Measurements from ENCODE around the gene CDH12. TPM values are rescaled to one million over a fixed set of nuclear protein-coding genes. Genes with fewer than 3 reads are reported as not detected.

CDH12 gene
- total and polyA plus RNA-seq, 2 experiments from 2014 or later: not detected

GRCh38 chr5:21791304-21791703 is 1061.8 kb downstream of the CDH12 start:
- WGBS, 2 experiments (ENCODE audit: low coverage in 1 of 2, low lambda C conversion rate in 2 of 2, missing lambda C conversion rate in 2 of 2): 24 to 30% methylated on average over 2 of the region's 2 CpGs
- no peak overlapping the region for H3K4me2 ChIP-seq (ENCODE audit: unreplicated experiment)
- in situ Hi-C loops (cut with MboI): no loop called here

GRCh38 chr5:21784487-21784886 is 1068.7 kb downstream of the CDH12 start:
- no peak for TF ChIP-seq EZH2 (IDR thresholded peaks at IDR 0.05; ENCODE audit: insufficient read depth, poor library complexity, severe bottlenecking)
- no peak for TF ChIP-seq EZH2phosphoT487 (IDR thresholded peaks at IDR 0.05; ENCODE audit: insufficient read depth, low read depth)
- WGBS, 2 experiments (ENCODE audit: low coverage in 1 of 2, low lambda C conversion rate in 2 of 2, missing lambda C conversion rate in 2 of 2): 54 to 78% methylated on average over 1 of the region's 1 CpG
- H3K9ac ChIP-seq: no peak overlapping the region
- no peaks in the 10 kb centered on the region for H3K27me3 ChIP-seq (replicated peaks; ENCODE audit: insufficient read depth)
- no peaks in the 10 kb centered on the region for H3K36me3 ChIP-seq (ENCODE audit: low read depth)
- no peaks in the 10 kb centered on the region for H4K20me1 ChIP-seq (ENCODE audit: insufficient read depth)
- in situ Hi-C loops (cut with MboI): no loop called here
- no peaks in the 10 kb centered on the region for H3K9me3 ChIP-seq (ENCODE audit: low read depth)
- H3K79me2 ChIP-seq (ENCODE audit: insufficient read depth): no peaks in the 10 kb centered on the region
- H2AFZ ChIP-seq: no peak overlapping the region
- H3K4me1 ChIP-seq (ENCODE audit: insufficient read depth): no peaks in the 10 kb centered on the region
- H3K9me2 ChIP-seq (ENCODE audit: insufficient read depth): no peaks in the 10 kb centered on the region
- H3K4me2 ChIP-seq (ENCODE audit: unreplicated experiment): no peak overlapping the region
- H3K4me3 ChIP-seq: no peak overlapping the region
- H3F3A ChIP-seq (ENCODE audit: insufficient read depth): no peaks in the 10 kb centered on the region
- DNase-seq: no peak
- H3K27ac ChIP-seq: no peak overlapping the region

More at GRCh38 chr5:21791304-21791703, 1061.8 kb downstream of the CDH12 start:
- Histone ChIP-seq H3K27me3 (replicated peaks; ENCODE audit: insufficient read depth) (no peaks in the 10 kb centered on the region), H3K27ac (no peak overlapping the region), H3F3A (ENCODE audit: insufficient read depth) (peaks cover 13% of the 10 kb centered on the region; the same call in 1 of the 2 replicates), H3K9me3 (ENCODE audit: low read depth) (no peaks in the 10 kb centered on the region), H3K4me3 (no peak overlapping the region; the same call in 1 of the 2 replicates), H4K20me1 (ENCODE audit: insufficient read depth) (no peaks in the 10 kb centered on the region), H3K4me1 (ENCODE audit: insufficient read depth) (peaks cover 15% of the 10 kb centered on the region; the same call in 1 of the 2 replicates), H3K9me2 (ENCODE audit: insufficient read depth) (no peaks in the 10 kb centered on the region), H3K79me2 (ENCODE audit: insufficient read depth) (no peaks in the 10 kb centered on the region), H2AFZ (peak overlapping the region; percentile 23; the same call in 1 of the 2 replicates), H3K9ac (no peak overlapping the region), H3K36me3 (ENCODE audit: low read depth) (no peaks in the 10 kb centered on the region)
- DNase-seq: peak; percentile 28
- no peak for TF ChIP-seq EZH2 (IDR thresholded peaks at IDR 0.05; ENCODE audit: insufficient read depth, poor library complexity, severe bottlenecking)
- no peak for TF ChIP-seq EZH2phosphoT487 (IDR thresholded peaks at IDR 0.05; ENCODE audit: insufficient read depth, low read depth)

GRCh38 chr5:21783074-21783679 is 1070.0 kb downstream of the CDH12 start:
- no peak for DNase-seq
- Histone ChIP-seq H3K27ac (no peak overlapping the region), H3K4me2 (ENCODE audit: unreplicated experiment) (no peak overlapping the region), H3K9me3 (ENCODE audit: low read depth) (no peaks in the 10 kb centered on the region), H3K4me1 (ENCODE audit: insufficient read depth) (no peaks in the 10 kb centered on the region), H3K4me3 (no peak overlapping the region), H2AFZ (no peak overlapping the region), H3F3A (ENCODE audit: insufficient read depth) (no peaks in the 10 kb centered on the region), H3K9ac (no peak overlapping the region), H3K36me3 (ENCODE audit: low read depth) (no peaks in the 10 kb centered on the region), H4K20me1 (ENCODE audit: insufficient read depth) (no peaks in the 10 kb centered on the region), H3K27me3 (replicated peaks; ENCODE audit: insufficient read depth) (no peaks in the 10 kb centered on the region), H3K9me2 (ENCODE audit: insufficient read depth) (no peaks in the 10 kb centered on the region), H3K79me2 (ENCODE audit: insufficient read depth) (no peaks in the 10 kb centered on the region)
- TF ChIP-seq EZH2 (IDR thresholded peaks at IDR 0.05; ENCODE audit: insufficient read depth, poor library complexity, severe bottlenecking) (no peak), EZH2phosphoT487 (IDR thresholded peaks at IDR 0.05; ENCODE audit: insufficient read depth, low read depth) (no peak)
- 53 to 61% methylated on average over 6 of the region's 6 CpGs for WGBS, 2 experiments (ENCODE audit: low coverage in 1 of 2, low lambda C conversion rate in 2 of 2, missing lambda C conversion rate in 2 of 2)
- in situ Hi-C loops (cut with MboI): no loop called here

- no peak overlapping the region for H3K4me2 ChIP-seq (ENCODE audit: unreplicated experiment)
- no peaks in the 10 kb centered on the region for H4K20me1 ChIP-seq (ENCODE audit: insufficient read depth)
- no peak overlapping the region for H3K9ac ChIP-seq
- TF ChIP-seq EZH2 (IDR thresholded peaks at IDR 0.05; ENCODE audit: insufficient read depth, poor library complexity, severe bottlenecking): no peak
- TF ChIP-seq EZH2phosphoT487 (IDR thresholded peaks at IDR 0.05; ENCODE audit: insufficient read depth, low read depth): no peak
- no peaks in the 10 kb centered on the region for H3K79me2 ChIP-seq (ENCODE audit: insufficient read depth)
- no peak for DNase-seq
- no peaks in the 10 kb centered on the region for H3F3A ChIP-seq (ENCODE audit: insufficient read depth)
- H3K36me3 ChIP-seq (ENCODE audit: low read depth): no peaks in the 10 kb centered on the region
- no peaks in the 10 kb centered on the region for H3K9me2 ChIP-seq (ENCODE audit: insufficient read depth)
- no peaks in the 10 kb centered on the region for H3K4me1 ChIP-seq (ENCODE audit: insufficient read depth)
- no peak overlapping the region for H3K4me3 ChIP-seq
- no peak overlapping the region for H3K27ac ChIP-seq
- H3K27me3 ChIP-seq (replicated peaks; ENCODE audit: insufficient read depth): no peaks in the 10 kb centered on the region
- in situ Hi-C loops (cut with MboI): no loop called here
- H2AFZ ChIP-seq: no peak overlapping the region
- H3K9me3 ChIP-seq (ENCODE audit: low read depth): no peaks in the 10 kb centered on the region
- WGBS, 2 experiments (ENCODE audit: low coverage in 1 of 2, low lambda C conversion rate in 2 of 2, missing lambda C conversion rate in 2 of 2): 57 to 58% methylated on average over 3 of the region's 3 CpGs
Observed at GRCh38 chr5:21776466-21776865, 1076.7 kb downstream of the CDH12 start.
